AG20443 (cell line): ENCODE data around the gene SMOC1.

ENCODE experiments used
- DNase-seq: peaks from one replicate; pipeline ENCODE4 v3.0.0; 2012; ENCODE audit warnings: low spot score, mixed read lengths

Gene SMOC1

GRCh38 chr14:70011098-70011497, 131.9 kb downstream of the SMOC1 start:
- no peak for DNase-seq

DNA sequence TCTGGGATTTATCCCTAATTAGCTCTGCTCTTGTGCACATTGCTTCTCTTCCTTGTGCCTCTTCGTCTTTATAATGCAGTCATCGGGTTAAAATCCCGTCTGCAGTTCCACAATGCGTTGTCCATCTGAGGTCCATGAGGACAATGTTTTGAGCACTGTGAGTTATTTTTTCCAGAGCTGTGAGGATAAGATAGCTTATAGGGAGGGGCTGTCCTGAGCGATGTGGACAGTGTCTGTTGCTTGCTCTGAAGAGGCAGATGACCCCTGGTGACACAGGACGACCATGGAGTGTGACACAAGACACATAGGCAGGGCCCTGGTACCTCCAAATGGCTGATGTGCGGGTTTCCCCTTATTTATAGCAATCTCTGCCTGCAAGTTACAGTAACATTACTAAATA, 132.5 kb downstream of the SMOC1 start:
- no peak for DNase-seq

- DNase-seq: no peak
These were observed 134.2 kb downstream of the SMOC1 start for GRCh38 chr14:70013271-70013873.

- no peak for DNase-seq
These were observed 135.3 kb downstream of the SMOC1 start for GRCh38 chr14:70014406-70015095.

DNA sequence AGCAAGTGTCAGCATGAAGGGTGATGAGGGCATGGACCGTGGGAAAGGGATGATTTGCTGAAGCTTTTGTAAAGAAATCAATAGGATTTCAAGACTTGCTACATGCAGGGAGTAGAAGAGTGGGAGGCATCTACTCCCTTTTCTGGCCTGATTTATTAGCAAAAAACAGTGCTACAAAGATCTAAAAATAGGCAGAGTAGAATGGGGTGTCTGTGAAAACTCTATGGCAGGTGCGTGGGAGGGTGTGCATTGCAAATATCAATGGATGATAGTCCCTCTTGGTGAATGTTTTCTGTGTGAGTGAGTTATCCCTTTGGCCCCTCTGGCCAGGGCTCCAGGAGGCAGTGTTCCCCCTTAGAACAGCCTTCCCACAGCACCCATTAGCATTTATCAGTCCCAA, 139.0 kb downstream of the SMOC1 start:
- DNase-seq: no peak

- peak; percentile 43 for DNase-seq
These were observed 139.5 kb downstream of the SMOC1 start for GRCh38 chr14:70018713-70019211.

DNA sequence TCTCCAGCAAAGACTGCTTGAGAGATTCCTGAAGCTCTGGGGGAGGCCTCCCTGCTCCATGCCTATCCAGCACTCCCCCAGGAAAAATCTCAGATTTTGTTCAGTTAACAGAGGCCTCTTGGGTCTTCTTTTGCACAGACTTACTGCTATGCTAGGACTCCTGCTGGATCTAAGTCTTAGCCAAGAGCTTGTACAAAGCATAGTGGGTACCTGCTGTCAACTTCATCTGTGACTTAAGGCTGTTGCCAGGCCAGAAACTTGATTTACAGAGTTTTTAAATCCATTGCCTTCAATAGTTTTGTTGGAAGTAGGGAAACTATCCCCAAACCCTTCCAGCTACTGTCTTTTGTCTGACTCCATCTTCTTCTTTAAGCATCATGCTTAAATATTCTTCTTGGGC, 140.5 kb downstream of the SMOC1 start:
- DNase-seq: no peak

GRCh38 chr14:70020352-70021170, 141.3 kb downstream of the SMOC1 start:
- no peak for DNase-seq

DNA sequence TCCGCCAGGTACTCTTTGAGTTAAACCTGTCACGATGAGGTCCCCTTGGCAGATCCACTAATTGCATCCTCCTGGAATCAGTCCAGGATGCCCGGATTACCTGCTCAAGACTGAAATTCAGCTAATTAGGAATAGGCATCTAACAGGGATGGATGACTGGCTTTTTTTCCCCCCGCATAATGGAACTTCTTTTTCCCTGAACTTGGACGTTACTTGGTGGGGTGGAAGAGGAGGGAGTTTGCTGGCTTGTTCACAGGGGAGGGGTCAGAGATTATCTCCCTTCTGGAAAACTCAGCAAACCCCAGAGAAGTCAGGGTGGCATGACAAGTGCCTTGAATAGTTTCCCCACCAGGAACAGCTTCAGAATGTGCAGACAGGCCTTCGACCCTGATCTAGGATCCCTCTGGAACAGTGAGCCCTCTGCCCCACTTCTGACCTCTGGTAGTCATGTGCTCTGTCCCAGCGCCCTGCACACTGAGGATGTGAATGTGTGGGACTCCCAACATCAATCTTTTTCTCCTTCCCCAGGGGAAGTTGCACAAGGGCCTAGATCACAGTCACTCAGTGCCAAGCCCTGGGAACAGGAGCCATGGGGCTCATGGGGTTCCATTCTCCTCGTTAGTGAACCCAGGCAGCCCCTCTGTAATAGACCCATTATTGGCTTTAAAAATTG, 142.5 kb downstream of the SMOC1 start:
- no peak for DNase-seq

GRCh38 chr14:70022771-70023445, 143.7 kb downstream of the SMOC1 start:
- no peak for DNase-seq

- DNase-seq: no peak
These were observed 144.7 kb downstream of the SMOC1 start for GRCh38 chr14:70023871-70024270.

DNA sequence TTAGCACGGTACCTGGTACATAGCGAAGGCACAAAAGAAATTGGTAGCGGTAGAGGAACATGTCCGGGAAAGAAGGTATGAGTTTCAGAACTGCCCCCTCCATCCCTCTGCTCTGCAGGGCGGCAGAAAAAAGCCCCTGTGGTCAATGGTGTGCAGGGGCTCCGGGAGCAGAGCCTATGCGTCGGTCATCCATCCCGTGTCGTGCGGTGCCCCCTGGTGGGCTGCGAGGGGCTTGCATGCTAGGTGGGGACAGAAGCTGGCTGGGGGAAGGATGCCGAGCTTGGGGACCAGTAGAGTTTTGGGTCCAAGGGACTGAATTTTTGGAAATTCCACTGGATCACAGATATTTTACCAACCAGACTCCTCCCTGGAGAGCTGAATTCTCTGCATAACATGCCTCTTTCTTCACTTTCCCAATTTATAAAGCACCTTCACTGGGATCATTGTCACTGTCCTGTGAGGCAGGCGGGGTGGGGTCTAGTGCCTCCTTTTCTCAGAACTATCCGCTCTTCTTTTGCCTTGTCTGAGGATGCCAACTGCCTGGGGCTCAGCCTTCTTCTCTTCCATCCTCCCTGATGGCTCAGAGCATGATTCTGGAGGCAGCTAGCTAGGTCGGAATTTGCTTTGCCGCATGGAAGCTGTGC, 148.7 kb downstream of the SMOC1 start:
- DNase-seq: peak; percentile 81

GRCh38 chr14:70029296-70030132, 150.3 kb downstream of the SMOC1 start:
- DNase-seq: no peak

GRCh38 chr14:70032016-70032415, 152.8 kb downstream of the SMOC1 start:
- DNase-seq: no peak

GRCh38 chr14:70032447-70032846, 153.2 kb downstream of the SMOC1 start:
- DNase-seq: no peak

DNA sequence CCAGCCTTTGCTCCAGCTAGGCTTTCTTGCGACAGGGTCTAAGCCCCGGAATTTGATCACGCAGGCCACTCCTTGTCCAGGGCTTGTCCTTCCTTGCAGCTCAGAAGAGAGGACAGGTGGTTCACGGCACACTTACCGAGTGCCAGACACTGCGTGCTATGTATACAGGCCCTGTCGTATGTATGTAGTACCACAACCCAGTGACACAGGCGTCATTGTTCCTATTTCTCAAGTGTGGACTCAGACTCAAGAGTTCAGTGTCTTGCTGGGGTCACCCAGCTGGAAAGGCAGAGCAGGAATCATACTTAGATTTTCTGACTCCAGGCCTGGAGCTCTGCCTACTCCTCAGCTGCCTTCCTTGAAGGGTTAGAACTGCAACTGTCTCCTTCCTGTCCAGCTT, 153.9 kb downstream of the SMOC1 start:
- DNase-seq: no peak

- DNase-seq: no peak
These were observed 154.3 kb downstream of the SMOC1 start for GRCh38 chr14:70033561-70033960.

- no peak for DNase-seq
These were observed 155.0 kb downstream of the SMOC1 start for GRCh38 chr14:70034257-70034656.

DNA sequence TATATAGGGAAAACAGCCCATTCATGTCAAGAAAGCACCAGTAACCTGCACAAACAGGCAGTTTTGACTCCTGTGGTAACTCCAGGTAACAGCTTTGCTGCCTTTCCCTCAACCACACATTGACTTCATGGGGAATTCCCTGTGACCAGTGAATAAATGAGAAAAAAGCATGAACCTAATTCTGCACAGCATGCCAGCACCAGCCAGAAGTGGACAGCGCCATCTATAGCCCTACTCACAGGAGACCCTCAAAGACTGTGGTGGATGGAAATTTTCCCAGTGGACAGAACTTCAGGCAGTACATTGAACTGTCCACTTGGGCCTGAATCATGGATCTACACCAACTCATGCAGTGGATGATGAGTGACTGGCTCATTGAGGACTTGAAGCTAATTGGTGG, 157.4 kb downstream of the SMOC1 start:
- no peak for DNase-seq

- no peak for DNase-seq
These were observed 163.8 kb downstream of the SMOC1 start for GRCh38 chr14:70043001-70043400.
